SK-N-MC (cell line): ENCODE data around the gene FMC1.
A peak's percentile ranks its signal among the peaks of the same experiment; 100 is the strongest.

Experiments used
- EZH2 ChIP-seq: fragments of 200-600 bp; sonication (generic); IDR thresholded peaks from one replicate; pipeline ENCODE4 v1.6.1; 2017; ENCODE audit warnings: antibody characterized with exemption
- POLR2AphosphoS5 ChIP-seq: IDR thresholded peaks from 2 replicates; pipeline ENCODE4 v1.6.1; 2012; ENCODE audit warnings: mild to moderate bottlenecking, low read depth, low read length, borderline replicate concordance

DNA sequence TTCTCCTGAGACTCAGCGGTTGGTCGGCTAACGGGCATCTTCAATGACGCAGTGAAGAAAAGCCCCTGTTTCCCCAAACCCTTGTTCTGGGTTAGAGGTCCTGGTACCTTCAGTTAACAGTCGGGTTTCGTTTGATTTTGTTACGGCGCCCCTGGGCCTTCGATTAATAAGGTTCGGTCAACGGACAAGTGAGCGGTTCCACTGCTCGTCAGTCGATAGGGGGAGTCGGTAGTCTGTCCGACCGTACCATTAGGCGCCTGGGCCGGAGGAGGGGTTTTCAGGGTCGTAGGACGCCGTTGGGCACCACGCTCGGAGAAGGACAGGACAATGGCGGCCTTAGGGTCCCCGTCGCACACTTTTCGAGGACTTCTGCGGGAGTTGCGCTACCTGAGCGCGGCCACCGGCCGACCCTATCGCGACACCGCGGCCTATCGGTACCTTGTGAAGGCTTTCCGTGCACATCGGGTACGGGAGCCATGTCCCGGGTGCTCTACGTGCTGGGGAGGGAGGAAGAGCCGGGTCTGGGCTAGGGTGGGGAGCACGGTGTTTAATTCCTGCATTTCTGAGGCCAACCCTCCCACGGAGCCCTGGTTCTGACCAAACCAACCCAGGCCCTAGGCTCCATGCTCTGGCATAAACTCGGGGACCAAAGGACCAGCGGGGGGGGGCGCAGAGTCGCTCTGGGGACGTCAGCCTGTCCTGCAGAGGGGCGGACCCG lies at the start of gene FMC1:
- TF ChIP-seq POLR2AphosphoS5 (peak; percentile 74), EZH2 (no peak)
